Urinary bladder (tissue), 4 donors: Measurements from ENCODE around the gene ARHGAP27. TPM values are rescaled to one million over a fixed set of nuclear protein-coding genes. Genes with fewer than 3 reads are reported as not detected.
"Not testable (repeated sequence)": the region's sequence is repeated elsewhere in the genome, so short reads cannot be mapped to it uniquely, and the experiment has no call there.

ENCODE experiments used
- DNase-seq: peaks from one replicate; pipeline ENCODE4 v3.0.0-alpha.2; 2015; ENCODE audit errors: extremely low spot score
- H3K27ac ChIP-seq: one replicate; pipeline ENCODE4 v1.5.1; 2013; ENCODE audit warnings: low read depth, mild to moderate bottlenecking, moderate library complexity
- H3K36me3 ChIP-seq: one replicate; pipeline ENCODE4 v1.6.1; 2013; ENCODE audit warnings: mild to moderate bottlenecking, moderate library complexity; ENCODE audit not compliant: insufficient read depth
- H3K4me1 ChIP-seq: one replicate; pipeline ENCODE4 v1.6.1; 2013; ENCODE audit warnings: mild to moderate bottlenecking, moderate library complexity; ENCODE audit not compliant: insufficient read depth
- H3K4me3 ChIP-seq: one replicate; pipeline ENCODE4 v1.5.1; 2013; ENCODE audit warnings: low read depth, low read length
- WGBS: extraction: QIAGEN DNeasy Blood & Tissue Kit; methylation state at CpG from one replicate; pipeline ENCODE4 v1.1.7; 2013; 5-methylcytosine and 5-hydroxymethylcytosine counted together
- polyA plus RNA-seq: library from polyadenylated mRNA; stranded (reverse); fragments of 200-250 nt; gene quantifications from one replicate; pipeline ENCODE4 v1.2.3, GENCODE V29; 2013
- total RNA-seq: library from RNA; depleted of rRNA; stranded (reverse); fragments of >200 nt; gene quantifications from one replicate; pipeline ENCODE4 v1.2.3, GENCODE V29; 2014
- donor health status: healthy with polysubstance abuse.
- donor health status: healthy.

The ARHGAP27 gene
- total and polyA plus RNA-seq, 2 donors: 12.9 to 21.8 TPM

DNA sequence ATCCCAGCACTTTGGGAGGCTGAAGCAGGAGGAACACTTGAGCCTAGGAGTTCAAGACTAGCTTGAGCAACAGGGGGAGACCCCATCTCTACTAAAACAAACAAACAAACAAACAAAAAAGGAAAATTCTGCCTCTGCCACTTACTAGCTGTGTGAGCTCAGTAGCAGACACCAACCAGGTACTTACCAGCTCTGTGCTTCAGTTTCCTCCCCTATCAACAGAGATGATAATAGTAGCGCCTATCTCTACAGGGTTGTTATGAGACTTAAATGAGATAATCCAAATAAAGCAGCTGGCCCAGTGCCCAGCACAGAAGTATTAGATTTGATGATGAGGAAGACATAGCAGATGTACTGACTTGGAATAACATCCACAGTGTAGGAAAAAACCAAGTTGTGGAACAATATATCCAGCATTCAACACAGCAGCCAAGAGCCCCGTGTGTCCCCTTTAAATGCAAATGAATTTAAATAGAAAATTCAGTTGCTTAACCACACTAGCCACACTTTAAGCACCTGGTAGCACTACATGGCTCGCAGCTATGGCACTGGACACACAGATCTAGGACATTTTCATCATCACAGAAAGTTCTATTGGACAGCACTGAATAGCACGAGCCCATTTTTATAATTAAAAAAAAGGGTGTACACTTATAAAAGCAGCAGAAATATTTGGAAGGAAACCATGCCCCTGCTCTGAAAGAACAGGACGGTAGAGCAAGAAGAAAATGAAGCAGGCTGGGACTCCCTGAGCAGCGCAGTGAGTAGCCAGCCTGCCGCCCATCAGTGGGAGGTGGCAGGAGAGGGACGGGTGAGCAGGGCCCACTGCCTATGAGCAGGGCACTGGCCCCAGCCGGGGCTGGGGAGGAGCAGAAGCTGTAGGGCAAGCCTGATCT, 19.9 kb upstream of the ARHGAP27 start:
- not testable (repeated sequence) for H3K4me3 ChIP-seq, H3K27ac ChIP-seq, DNase-seq, H3K36me3 ChIP-seq, H3K4me1 ChIP-seq
- 79% methylated on average over 9 of the region's 9 CpGs for WGBS

DNA sequence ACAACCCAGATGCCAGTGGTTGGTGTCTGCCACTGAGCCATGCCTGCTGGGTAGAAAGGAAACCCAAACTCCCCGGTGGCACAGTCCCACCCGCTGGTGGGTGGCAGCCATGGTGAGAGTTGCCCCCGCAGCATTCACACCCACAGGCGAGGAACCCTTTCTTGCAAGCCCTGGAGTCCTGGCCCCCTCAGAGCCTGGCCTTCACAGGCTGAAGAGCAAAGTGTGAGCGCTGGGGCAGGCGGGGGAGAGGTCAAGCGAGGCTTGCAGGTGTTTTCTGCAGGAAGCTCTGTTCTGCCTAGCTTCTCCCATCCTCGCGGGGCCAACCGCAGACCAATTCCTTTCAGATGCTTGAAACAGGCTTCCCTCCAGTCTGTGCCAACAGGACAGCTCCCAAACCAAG, 19.0 kb upstream of the ARHGAP27 start:
- DNase-seq, H3K4me3 ChIP-seq, H3K36me3 ChIP-seq, H3K4me1 ChIP-seq, H3K27ac ChIP-seq: not testable (repeated sequence)
- WGBS: 94% methylated on average over 8 of the region's 10 CpGs

DNA sequence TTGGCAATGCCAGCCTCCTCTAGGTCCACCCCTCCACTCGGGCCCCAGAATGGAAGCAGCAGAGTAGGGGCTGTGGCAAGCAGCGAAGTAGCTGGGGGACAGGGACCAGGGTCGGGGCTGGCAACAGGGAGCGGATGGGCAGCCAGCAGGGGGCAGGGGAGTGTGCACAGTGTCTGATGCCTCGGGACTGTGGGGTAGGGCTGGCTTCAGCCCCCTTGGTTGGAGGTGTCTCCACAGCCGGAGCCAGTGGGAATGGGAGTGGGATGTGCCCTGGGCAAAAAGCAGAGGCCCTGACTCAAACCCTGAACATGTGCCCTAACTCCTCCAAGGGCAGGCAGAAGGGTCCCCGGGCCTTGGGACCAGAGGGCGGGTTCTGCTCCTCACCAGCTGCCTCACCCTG, 18.5 kb upstream of the ARHGAP27 start:
- no peak for DNase-seq
- Histone ChIP-seq H3K36me3 (peaks cover 2% of the 10 kb centered on the region), H3K27ac (no peak overlapping the region), H3K4me1 (no peaks in the 10 kb centered on the region), H3K4me3 (no peak overlapping the region)
- WGBS: 85% methylated on average over 8 of the region's 8 CpGs

DNA sequence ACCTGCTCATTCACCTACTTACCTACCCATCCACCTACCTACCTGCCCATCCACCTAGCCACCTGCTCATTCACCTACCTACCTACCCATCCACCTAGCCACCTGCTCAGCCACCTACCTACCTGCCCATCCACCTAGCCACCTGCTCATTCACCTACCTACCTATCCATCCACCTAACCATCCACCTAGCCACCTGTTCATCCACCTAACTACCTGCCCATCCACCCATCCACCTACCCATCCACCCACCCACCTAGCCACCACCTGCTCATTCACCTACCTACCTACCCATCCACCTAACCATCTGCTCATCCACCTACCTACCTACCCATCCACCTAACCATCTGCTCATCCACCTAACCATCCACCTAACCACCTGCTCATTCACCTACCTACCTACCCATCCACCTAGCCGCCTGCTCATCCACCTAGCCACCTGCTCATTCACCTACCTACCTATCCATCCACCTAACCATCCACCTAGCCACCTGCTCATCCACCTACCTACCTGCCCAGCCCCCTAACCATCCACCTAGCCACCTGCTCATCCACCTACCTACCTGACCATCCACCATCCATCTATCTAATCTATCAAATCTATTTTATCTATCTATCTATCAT, 17.1 kb upstream of the ARHGAP27 start:
- H3K4me3 ChIP-seq, DNase-seq, H3K27ac ChIP-seq, H3K4me1 ChIP-seq, H3K36me3 ChIP-seq: not testable (repeated sequence)
- WGBS: 98% methylated on average over 1 of the region's 1 CpG

DNA sequence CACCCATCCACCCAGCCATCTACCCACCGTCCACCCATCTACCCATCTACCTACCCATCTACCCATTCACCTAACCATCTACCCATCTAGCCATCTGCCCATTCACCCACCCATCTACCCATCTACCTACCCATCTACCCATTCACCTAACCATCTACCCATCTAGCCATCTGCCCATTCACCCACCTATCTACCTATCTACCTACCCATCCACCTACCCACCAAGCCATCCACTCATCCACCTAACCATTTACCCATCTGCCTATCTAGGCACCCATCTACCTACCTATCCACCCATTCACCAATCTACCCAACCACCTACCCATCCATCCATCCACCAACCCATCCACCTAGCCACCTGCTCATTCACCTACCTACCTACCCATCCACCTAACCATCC, 16.6 kb upstream of the ARHGAP27 start:
- not testable (repeated sequence) for H3K4me1 ChIP-seq, H3K27ac ChIP-seq, H3K4me3 ChIP-seq, H3K36me3 ChIP-seq, DNase-seq
- WGBS: 100% methylated on average over 1 of the region's 1 CpG

DNA sequence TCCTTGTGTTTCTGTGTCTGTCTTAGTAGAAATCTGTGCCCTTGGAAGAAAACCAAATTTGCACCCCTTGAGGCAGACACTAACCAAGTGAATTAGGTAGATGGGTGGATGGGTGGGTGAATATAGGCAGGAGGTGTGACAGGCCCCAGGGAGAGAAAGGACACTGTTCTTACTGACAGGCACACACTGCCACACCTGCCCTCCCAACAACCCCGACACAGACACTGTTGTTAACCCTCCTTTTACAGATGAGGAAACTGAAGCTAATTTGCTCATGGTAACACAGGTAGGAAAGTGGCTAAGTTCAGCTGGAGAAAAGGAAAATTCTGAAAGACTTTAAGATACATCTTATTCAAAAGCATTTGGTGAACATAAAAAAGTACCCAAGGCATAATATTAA, 15.8 kb upstream of the ARHGAP27 start:
- 100% methylated on average over 1 of the region's 1 CpG for WGBS

DNA sequence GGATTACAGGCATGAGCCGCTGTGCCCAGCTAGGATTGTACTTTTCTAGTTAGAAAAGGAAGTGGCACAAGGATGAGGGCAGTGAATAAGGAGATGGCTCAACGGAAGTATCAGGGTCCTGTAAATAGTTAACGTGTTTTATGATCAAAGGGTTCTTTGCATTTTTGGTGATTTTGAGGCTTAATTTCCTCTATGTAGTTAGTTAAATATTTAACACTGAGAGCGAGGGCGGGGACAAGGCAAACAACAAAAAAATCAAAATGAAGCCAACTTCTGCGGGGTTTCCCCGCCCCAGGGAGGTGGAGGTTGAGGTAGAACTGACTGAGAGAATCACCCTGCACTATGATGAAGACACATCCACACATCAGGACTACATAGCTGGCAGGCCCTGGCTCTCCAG, 15.4 kb upstream of the ARHGAP27 start:
- not testable (repeated sequence) for H3K36me3 ChIP-seq, H3K4me3 ChIP-seq, H3K4me1 ChIP-seq, DNase-seq, H3K27ac ChIP-seq
- 89% methylated on average over 7 of the region's 7 CpGs for WGBS

More for the DNA sequence above, 15.8 kb upstream of the ARHGAP27 start:
- H3K36me3 ChIP-seq, H3K27ac ChIP-seq, H3K4me1 ChIP-seq, H3K4me3 ChIP-seq, DNase-seq: not testable (repeated sequence)

DNA sequence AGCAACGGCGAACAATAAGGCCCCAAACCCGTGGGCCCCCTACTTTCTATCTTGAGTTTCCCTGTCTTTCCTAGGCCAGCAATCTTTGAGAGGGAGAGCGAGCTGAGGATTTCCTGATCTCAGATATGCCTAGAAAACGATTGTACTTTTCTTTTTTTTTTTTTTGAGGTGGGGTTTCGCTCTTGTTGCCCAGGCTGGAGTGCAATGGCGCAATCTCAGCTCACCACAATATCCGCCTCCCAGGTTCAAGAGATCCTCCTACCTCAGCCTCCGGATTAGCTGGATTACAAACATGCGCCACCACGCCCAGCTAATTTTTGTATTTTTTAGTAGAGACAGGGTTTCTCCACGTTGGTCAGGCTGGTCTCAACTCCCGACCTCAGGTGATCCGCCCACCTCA, 15.0 kb upstream of the ARHGAP27 start:
- DNase-seq, H3K27ac ChIP-seq, H3K36me3 ChIP-seq, H3K4me3 ChIP-seq, H3K4me1 ChIP-seq: not testable (repeated sequence)
- WGBS: 74% methylated on average over 14 of the region's 14 CpGs

DNA sequence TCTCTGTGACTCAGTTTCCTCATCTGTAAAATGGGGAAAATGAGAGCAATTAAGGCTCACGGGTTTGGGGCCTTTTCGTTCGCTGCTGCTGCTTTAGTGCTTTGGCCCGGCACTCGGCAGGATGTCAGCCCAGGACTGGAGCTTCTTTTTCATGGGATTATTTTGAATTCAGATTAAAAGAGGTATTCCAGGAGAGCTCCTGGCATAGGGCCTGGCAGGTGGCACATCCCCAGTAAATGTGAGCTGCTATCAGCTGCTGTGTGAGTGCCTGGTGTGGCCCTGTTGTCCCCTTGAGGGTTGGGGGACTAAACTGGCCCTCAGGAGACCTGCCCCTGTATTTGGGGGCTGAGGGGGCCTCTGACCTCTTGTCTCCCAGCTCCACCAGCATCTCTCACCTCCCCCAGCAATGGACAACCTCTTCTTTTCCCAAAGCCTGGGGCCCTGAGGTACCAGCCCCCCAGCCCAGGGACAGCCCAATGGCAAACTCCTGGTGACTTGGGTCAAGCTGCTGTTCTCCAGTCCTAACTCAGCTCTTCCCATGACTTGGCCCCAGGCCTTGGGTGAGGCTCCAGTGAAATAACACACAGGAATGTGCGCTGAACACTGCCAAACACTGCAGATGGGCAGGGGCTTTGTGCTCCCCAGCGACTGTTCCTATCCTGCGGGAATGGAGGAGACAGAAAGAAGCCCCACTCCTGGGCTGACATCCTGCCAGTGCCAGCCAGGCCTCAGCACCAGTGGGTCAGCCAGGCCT, 14.4 kb upstream of the ARHGAP27 start:
- not testable (repeated sequence) for H3K36me3 ChIP-seq, DNase-seq, H3K4me1 ChIP-seq, H3K4me3 ChIP-seq, H3K27ac ChIP-seq
- 82% methylated on average over 8 of the region's 8 CpGs for WGBS

DNA sequence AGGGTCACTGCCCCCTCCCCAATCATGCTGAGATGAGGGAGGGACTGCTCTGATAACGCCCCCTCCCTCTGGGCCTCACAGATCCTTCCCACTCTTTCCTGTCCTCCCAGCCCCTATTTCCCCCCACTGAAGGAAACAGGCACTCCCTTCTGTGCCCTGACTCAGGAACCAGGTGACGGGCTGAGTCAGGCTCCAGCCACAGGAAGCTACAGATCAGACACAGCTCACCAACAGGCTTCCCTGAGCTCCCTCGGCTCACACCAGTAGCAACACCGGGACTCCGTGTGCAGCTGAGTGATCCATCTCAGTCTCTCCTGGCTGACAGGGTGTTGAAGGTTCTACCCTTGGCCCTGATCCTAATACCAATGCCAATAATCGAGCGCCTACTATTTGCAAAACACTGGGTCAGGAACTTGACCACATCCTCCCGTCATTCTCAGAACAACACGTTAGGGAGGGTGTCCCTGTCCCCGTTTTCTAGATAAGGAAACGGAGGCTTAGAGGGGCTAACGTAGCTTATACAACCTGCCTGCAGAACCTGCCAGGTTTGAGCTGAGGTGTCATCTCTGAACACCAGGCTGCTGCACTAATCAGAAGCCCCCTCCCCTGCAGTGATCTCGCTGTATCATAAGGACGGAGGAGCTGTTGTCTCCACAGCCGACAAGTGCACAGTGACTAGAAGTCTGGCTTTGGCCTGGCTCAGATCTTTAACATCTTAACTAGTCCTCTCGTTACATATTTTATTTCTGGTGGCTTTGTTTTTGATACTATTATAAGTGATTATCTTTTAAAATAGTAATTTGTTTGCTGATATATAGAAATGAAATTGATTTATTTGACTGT, 13.5 kb upstream of the ARHGAP27 start:
- WGBS: 62% methylated on average over 16 of the region's 16 CpGs
- not testable (repeated sequence) for H3K27ac ChIP-seq, DNase-seq, H3K4me1 ChIP-seq, H3K4me3 ChIP-seq, H3K36me3 ChIP-seq

DNA sequence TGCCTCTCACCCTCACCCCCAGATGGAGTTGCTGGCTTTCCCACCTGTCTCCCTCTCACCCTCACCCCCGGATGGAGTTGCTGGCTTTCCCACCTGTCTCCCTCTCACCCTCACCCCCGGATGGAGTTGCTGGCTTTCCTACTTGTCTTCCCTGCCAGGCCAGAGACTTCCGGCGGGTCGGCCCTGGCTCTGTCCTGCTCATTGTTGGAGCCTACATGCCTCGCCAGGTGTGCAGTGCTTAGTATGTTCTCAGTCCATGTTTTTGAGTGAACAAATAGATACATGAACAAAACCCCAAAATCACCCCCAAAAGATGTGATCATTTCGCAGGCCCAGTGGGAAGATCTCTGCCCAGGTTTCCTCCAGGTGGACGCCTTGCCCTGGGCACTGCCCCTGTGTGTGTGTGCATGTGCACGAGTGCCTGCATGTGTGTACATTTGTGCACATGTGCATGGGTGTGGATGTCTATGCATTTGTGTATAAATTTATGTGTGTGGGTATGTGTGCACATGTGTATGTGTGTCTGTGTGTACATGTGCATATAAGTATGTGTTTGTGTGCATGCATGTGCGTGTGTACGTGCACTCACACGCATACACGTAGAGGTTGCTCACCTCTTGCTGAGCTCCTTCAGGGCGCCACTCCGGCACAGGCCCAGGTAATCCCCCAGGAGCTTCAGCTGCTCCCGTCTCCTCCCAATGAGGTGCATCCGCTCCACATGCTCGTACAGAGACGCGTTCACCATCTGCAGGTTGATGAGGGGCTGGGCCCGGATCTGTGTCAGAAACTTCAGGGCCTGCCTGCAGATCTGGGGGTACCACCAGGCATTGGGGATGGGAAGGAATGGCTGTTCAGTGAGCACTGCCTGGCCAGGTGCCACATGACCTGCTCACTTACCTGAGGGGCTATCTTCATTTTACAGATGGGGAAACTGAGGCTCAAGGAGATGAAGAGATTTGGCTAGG, 12.5 kb upstream of the ARHGAP27 start:
- not testable (repeated sequence) for H3K4me1 ChIP-seq, H3K36me3 ChIP-seq, H3K4me3 ChIP-seq, H3K27ac ChIP-seq, DNase-seq
- 90% methylated on average over 21 of the region's 21 CpGs for WGBS

DNA sequence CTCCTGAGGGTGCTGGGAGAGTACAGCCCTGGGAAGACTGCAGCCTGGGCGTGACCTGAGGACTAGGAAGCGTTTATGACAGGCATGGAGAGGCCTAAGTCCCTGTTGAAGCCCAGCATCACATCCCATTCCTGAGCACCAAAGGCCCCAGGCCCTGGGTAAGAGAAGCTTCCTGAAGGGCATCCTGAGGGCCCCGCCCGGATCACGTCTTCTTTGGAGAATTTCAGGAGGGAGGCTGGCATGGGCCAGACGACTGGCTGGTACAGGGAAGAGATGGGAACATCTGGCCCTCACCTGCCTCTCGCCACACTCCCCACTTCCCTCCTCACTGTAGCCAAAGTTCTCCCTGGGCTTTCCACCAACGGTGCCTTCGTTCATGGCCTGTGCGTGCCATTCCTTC, 11.6 kb upstream of the ARHGAP27 start:
- H3K27ac ChIP-seq, DNase-seq, H3K4me3 ChIP-seq, H3K36me3 ChIP-seq, H3K4me1 ChIP-seq: not testable (repeated sequence)
- WGBS: 89% methylated on average over 10 of the region's 10 CpGs
